Activated CD8-positive, alpha-beta memory T cell treated with anti-CD3 and anti-CD28 coated beads, Interleukin-2, amount 10 ng/mL, durations not matched to agents 7 days and 5 days (primary cell): ENCODE data around the gene SOX15. TPM values are rescaled to one million over a fixed set of nuclear protein-coding genes. Genes with fewer than 3 reads are reported as not detected.
"Not testable (repeated sequence)": the region's sequence is repeated elsewhere in the genome, so short reads cannot be mapped to it uniquely, and the experiment has no call there.

Source experiments
- ATAC-seq: fragments of 150-1000 bp; cut with Tn5 transposase; one replicate; pipeline ENCODE4 v1.10.0; 2021; ENCODE audit warnings: moderate library complexity
- CTCF ChIA-PET: fragments of 350-600 bp; sonication (Branson Sonifier 250); formaldehyde crosslinking; loops from one replicate; lab custom pipeline; 2021; ENCODE audit warnings: antibody characterized with exemption; lab: Charles Lee
- DNase-seq: peaks from one replicate; pipeline ENCODE4 v3.0.0-alpha.2; 2020
- H3K27ac Mint-ChIP-seq: one replicate; pipeline ENCODE4 v1.8.0; 2021; ENCODE audit warnings: mild to moderate bottlenecking, mixed read lengths
- H3K27me3 Mint-ChIP-seq: one replicate; pipeline ENCODE4 v1.8.0; 2021; ENCODE audit warnings: mixed read lengths
- H3K36me3 Mint-ChIP-seq: one replicate; pipeline ENCODE4 v1.8.0; 2021; ENCODE audit warnings: mild to moderate bottlenecking, mixed read lengths
- H3K4me1 Mint-ChIP-seq: one replicate; pipeline ENCODE4 v1.8.0; 2021; ENCODE audit warnings: mixed read lengths
- H3K4me3 Mint-ChIP-seq: one replicate; pipeline ENCODE4 v1.8.0; 2021; ENCODE audit warnings: mild to moderate bottlenecking, moderate library complexity, mixed read lengths
- H3K9me3 Mint-ChIP-seq: one replicate; pipeline ENCODE4 v1.8.0; 2022; ENCODE audit warnings: low read depth, mixed read lengths
- total RNA-seq, 2 experiments: library from RNA; stranded (reverse); gene quantifications; one replicate each; pipeline ENCODE4 v1.2.3, GENCODE V29; 2021

Gene SOX15
- total RNA-seq, 2 experiments from 2014 or later = 0.21 to 0.35 TPM

DNA sequence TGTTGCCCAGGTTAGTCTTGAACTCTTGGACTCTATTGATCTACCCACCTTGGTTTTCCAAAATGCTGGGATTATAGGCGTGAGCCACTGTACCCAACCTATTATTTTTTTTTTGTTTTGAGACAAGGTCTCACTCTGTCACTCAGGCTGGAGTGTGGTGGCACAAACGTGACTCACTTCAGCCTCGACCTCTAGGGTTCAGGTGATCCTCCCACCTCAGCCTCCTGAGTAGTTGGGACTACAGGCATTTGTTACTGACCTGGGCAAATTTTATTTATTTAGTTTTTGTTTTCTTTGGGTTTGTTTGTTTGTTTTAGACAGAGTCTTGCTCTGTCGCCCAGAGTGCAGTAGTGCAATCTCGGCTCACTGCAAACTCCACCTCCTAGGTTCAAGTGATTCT, 33.8 kb upstream of the SOX15 start:
- Mint-ChIP-seq H3K27ac (no peak overlapping the region), H3K36me3 (peaks cover 2% of the 10 kb centered on the region), H3K4me1 (peaks cover 14% of the 10 kb centered on the region), H3K9me3 (no peaks in the 10 kb centered on the region), H3K4me3 (no peak overlapping the region), H3K27me3 (no peaks in the 10 kb centered on the region)
- CTCF ChIA-PET = interaction anchor here (1.4 kb wide), 1 partner anchor 64 kb away, joined by 4 read pairs; the partner anchor contains the start of gene WRAP53
- ATAC-seq (no peak), DNase-seq (no peak)

DNA sequence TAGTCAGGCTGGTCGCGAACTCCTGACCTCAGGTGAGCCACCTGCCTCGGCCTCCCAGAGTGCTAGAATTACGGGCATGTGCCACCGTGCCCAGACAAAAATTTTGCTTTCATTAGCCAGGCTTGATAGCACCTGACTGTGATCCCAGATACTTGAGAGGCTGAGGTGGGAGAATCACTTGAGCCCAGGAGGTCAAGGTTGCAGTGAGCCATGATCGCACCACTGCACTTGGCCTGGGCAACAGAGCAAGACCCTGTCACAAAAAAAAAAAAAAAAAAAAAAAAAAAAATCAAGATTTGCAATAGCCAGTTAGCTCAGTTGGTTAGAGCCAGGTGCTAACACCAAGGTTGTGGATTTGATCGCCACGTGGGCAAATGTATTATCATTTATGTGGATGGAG, 30.9 kb upstream of the SOX15 start:
- ATAC-seq (no peak), DNase-seq (no peak)
- Mint-ChIP-seq H3K4me3 (no peak overlapping the region), H3K9me3 (no peaks in the 10 kb centered on the region), H3K4me1 (no peaks in the 10 kb centered on the region), H3K36me3 (no peaks in the 10 kb centered on the region), H3K27ac (no peak overlapping the region), H3K27me3 (no peaks in the 10 kb centered on the region)
- CTCF ChIA-PET = interaction anchor here (1.6 to 3.1 kb wide), 2 partner anchors 11 to 68 kb away, joined by 3 to 9 read pairs; no protein-coding TSS in a partner anchor

DNA sequence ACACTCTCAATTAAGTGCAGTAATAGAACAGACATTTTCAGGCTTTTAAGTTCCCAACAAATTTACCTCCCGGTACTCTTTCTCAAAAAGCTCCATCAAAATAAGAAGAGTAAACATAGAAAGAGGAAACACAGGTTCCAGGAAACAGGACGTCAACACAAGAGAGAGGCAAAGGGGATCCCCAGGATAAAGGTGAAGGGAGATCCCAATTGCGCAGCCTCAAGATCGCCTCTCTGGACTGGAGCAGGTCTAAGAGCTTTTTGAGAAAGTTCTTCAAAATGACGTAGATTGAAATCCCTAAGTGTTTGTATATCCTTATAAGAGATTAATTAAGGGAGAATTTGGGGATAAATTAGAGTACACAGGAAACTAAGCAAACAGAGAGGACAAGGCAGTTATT, 28.7 kb upstream of the SOX15 start:
- Mint-ChIP-seq H3K27me3 (no peaks in the 10 kb centered on the region), H3K4me3 (no peak overlapping the region)

DNA sequence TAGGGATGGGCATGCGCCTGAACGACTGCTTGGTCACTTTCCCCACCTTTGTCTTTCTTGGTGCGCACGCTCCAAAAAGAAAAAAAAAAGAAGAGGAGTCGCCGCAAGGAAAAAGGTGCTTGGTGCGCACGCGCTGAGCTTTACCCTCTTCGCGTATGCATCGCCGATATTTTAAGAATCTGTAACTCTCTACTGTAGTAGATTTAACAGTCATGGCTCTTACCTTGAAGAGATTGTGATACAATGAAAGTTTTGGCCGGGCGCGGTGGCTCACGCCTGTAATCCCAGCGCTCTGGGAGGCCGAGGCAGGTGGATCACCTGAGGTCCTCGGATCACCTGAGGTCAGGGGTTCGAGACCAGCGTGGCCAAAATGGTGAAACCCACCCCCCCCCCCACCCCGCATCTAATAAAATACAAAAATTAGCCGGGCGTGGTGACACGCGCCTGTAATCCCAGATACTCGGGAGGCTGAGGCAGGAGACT, 25.4 kb upstream of the SOX15 start:
- Mint-ChIP-seq H3K9me3 (no peaks in the 10 kb centered on the region), H3K36me3 (peaks cover 5% of the 10 kb centered on the region), H3K27ac (peak overlapping the region; percentile 87), H3K4me1 (peaks cover 30% of the 10 kb centered on the region), H3K4me3 (peak overlapping the region; percentile 77), H3K27me3 (no peaks in the 10 kb centered on the region)
- no peak for ATAC-seq
- CTCF ChIA-PET = interaction anchor here (0.6 to 6.0 kb wide), 23 partner anchors 10 to 580 kb away, joined by 3 to 58 read pairs (median 4); partner anchors contain the start of genes ACADVL, ACAP1, CD68 and DLG4
- DNase-seq = no peak

More for the DNA sequence above, 28.7 kb upstream of the SOX15 start:
- Mint-ChIP-seq H3K9me3 (no peaks in the 10 kb centered on the region), H3K27ac (no peak overlapping the region), H3K4me1 (peaks cover 4% of the 10 kb centered on the region), H3K36me3 (no peaks in the 10 kb centered on the region)
- ATAC-seq = no peak
- DNase-seq = no peak
- CTCF ChIA-PET = interaction anchor here (0.9 to 1.4 kb wide), 3 partner anchors 8 to 50 kb away, joined by 3 read pairs; partner anchors contain the start of gene SAT2

GRCh38 chr17:7614425-7615264, 24.8 kb upstream of the SOX15 start, which contains the start of gene FXR2:
Gene FXR2, minus strand, starts transcription at chr17:7614897. Its CDS starts 365 bp downstream, at chr17:7614532.
- Mint-ChIP-seq H3K4me1 (peaks cover 30% of the 10 kb centered on the region), H3K4me3 (peak within 1 kb of the TSS; percentile 77), H3K36me3 (peaks cover 5% of the 10 kb centered on the region), H3K27ac (peak within 1 kb of the TSS; percentile 87), H3K27me3 (no peaks in the 10 kb centered on the region), H3K9me3 (no peaks in the 10 kb centered on the region)
- CTCF ChIA-PET = interaction anchor here (0.8 to 6.0 kb wide), 23 partner anchors 10 to 579 kb away, joined by 3 to 58 read pairs (median 4); partner anchors contain the start of genes ACADVL, ACAP1, CD68 and DLG4
- ATAC-seq = peak; percentile 95
- DNase-seq = peak; percentile 100

DNA sequence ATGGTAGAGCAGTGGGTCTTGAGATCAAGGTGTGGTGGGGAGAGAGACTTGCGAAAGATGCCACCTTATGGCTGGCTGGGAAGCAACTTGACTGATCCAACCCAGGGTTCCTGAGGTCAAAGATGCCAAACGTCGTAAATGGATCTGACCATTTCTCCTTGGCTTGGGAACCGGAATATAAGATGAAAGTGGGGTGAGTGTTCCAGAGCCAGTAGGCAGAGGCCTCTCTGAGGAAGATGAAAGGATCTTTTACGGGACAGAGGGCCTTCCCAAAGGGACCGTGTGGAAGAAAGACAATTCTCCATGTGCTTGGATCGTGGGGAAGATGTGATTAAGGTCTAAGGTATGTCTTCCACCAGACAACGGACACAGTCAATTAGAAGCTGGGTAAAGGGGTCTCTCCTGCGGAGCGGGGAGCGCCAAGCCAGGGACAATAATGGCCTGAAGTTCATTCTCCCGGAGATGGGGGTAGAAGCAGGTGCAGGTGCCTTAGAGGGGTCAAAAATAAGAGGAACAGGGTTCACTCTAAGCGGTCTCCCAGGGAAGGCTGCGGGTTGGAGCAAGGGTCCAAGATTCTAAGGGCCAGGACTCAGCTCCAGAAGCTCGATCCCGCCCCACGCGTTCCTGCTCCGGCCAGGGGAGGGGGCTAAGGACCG, 24.0 kb upstream of the SOX15 start:
- Mint-ChIP-seq H3K36me3 (peaks cover 5% of the 10 kb centered on the region), H3K27me3 (no peaks in the 10 kb centered on the region), H3K27ac (peak overlapping the region; percentile 70), H3K4me1 (peaks cover 32% of the 10 kb centered on the region), H3K9me3 (no peaks in the 10 kb centered on the region), H3K4me3 (peak overlapping the region; percentile 76)
- CTCF ChIA-PET = interaction anchor here (1.0 to 6.0 kb wide), 9 partner anchors 13 to 395 kb away, joined by 3 to 58 read pairs (median 7); partner anchors contain the start of genes ACADVL, ACAP1, DLG4 and MPDU1
- peak; percentile 46 for DNase-seq
- no peak for ATAC-seq

DNA sequence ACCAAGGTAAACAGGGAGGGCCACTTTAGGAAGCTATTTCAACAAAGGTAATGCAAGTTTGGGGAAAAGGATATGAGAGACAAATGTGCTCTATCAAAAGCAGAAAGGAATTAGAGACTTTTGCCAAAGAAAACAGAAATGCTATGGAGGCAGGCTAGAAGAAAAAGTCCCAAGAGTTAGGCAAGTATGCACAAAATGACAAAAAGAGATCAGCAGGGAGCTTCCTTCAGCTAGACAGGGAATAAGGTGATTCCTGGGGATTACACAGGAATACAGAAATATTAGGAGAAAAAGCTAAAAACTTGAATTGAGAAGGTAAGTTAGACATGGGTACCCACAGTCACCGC, 22.4 kb upstream of the SOX15 start:
- DNase-seq (no peak), ATAC-seq (no peak)
- no peak overlapping the region for H3K4me3 Mint-ChIP-seq
- CTCF ChIA-PET = interaction anchor here (0.8 to 6.0 kb wide), 4 partner anchors 23 to 175 kb away, joined by 3 to 58 read pairs (median 8); partner anchors contain the start of genes SOX15, TP53 and WRAP53
- H3K27me3 Mint-ChIP-seq = no peaks in the 10 kb centered on the region
- peaks cover 5% of the 10 kb centered on the region for H3K36me3 Mint-ChIP-seq
- peaks cover 32% of the 10 kb centered on the region for H3K4me1 Mint-ChIP-seq
- no peak overlapping the region for H3K27ac Mint-ChIP-seq
- H3K9me3 Mint-ChIP-seq = no peaks in the 10 kb centered on the region

- DNase-seq (no peak), ATAC-seq (no peak)
- Mint-ChIP-seq H3K27ac (no peak overlapping the region), H3K4me3 (no peak overlapping the region), H3K9me3 (no peaks in the 10 kb centered on the region), H3K27me3 (no peaks in the 10 kb centered on the region), H3K4me1 (peaks cover 32% of the 10 kb centered on the region), H3K36me3 (peaks cover 5% of the 10 kb centered on the region)
- CTCF ChIA-PET = interaction anchor here (0.8 to 3.3 kb wide), 5 partner anchors 8 to 175 kb away, joined by 3 to 14 read pairs (median 5); partner anchors contain the start of gene SOX15
Measured at GRCh38 chr17:7611635-7612293, 21.9 kb upstream of the SOX15 start.

GRCh38 chr17:7610641-7611040, 20.7 kb upstream of the SOX15 start:
- DNase-seq = no peak

GRCh38 chr17:7606280-7606679, 16.4 kb upstream of the SOX15 start:
- ATAC-seq (no peak), DNase-seq (no peak)
- CTCF ChIA-PET = interaction anchor here (1.1 kb wide), 1 partner anchor 13 kb away, joined by 3 read pairs; no protein-coding TSS in a partner anchor
- H3K27ac Mint-ChIP-seq = no peak overlapping the region
- no peaks in the 10 kb centered on the region for H3K9me3 Mint-ChIP-seq
- peaks cover 29% of the 10 kb centered on the region for H3K36me3 Mint-ChIP-seq
- H3K4me1 Mint-ChIP-seq = peaks cover 13% of the 10 kb centered on the region
- H3K4me3 Mint-ChIP-seq = no peak overlapping the region
- H3K27me3 Mint-ChIP-seq = no peaks in the 10 kb centered on the region

More at GRCh38 chr17:7610641-7611040, 20.7 kb upstream of the SOX15 start:
- no peaks in the 10 kb centered on the region for H3K9me3 Mint-ChIP-seq
- H3K36me3 Mint-ChIP-seq = peaks cover 7% of the 10 kb centered on the region
- H3K4me1 Mint-ChIP-seq = peaks cover 37% of the 10 kb centered on the region
- no peak for ATAC-seq
- CTCF ChIA-PET = interaction anchor here (1.2 to 3.3 kb wide), 2 partner anchors 9 to 21 kb away, joined by 3 to 14 read pairs; partner anchors contain the start of gene SOX15
- no peaks in the 10 kb centered on the region for H3K27me3 Mint-ChIP-seq
- no peak overlapping the region for H3K27ac Mint-ChIP-seq
- H3K4me3 Mint-ChIP-seq = no peak overlapping the region

DNA sequence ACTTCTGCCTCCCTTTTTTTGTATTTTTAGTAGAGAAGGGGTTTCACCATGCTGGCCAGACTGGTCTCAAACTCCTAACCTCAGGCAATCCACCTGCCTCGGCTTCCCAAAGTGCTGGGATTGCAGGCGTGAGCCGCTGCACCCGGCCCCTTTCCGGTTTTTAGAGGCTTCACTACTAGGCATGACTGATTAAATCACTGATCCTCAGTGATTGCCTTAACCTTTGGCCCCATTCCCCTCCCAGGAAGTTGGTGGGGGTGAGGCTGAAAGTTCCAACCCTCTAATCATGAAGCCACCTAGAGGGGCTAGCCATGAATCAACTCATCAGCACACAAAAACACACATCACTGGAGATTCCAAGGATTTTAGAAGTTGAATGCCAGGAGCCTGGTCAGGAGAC, 7.7 kb upstream of the SOX15 start:
- peaks cover 49% of the 10 kb centered on the region for H3K36me3 Mint-ChIP-seq
- H3K9me3 Mint-ChIP-seq, ATAC-seq, H3K4me1 Mint-ChIP-seq, H3K4me3 Mint-ChIP-seq, H3K27me3 Mint-ChIP-seq, DNase-seq, CTCF ChIA-PET, H3K27ac Mint-ChIP-seq: not testable (repeated sequence)

- ATAC-seq = no peak
- Mint-ChIP-seq H3K27ac (no peak overlapping the region), H3K27me3 (no peaks in the 10 kb centered on the region), H3K9me3 (no peaks in the 10 kb centered on the region), H3K4me1 (no peaks in the 10 kb centered on the region), H3K4me3 (no peak overlapping the region), H3K36me3 (peaks cover 41% of the 10 kb centered on the region)
- CTCF ChIA-PET = interaction anchor here (0.9 to 1.1 kb wide), 2 partner anchors 13 to 77 kb away, joined by 3 read pairs; no protein-coding TSS in a partner anchor
- DNase-seq = no peak
Measured at GRCh38 chr17:7593296-7593695, 3.4 kb upstream of the SOX15 start.
